Glomerular visceral epithelial cell (primary cell): ENCODE results near the gene YIPF5.

Experiments
- DNase-seq: peaks from one replicate; pipeline ENCODE4 v3.0.0-alpha.2; 2016; ENCODE audit errors: extremely low spot score

Gene YIPF5

DNA sequence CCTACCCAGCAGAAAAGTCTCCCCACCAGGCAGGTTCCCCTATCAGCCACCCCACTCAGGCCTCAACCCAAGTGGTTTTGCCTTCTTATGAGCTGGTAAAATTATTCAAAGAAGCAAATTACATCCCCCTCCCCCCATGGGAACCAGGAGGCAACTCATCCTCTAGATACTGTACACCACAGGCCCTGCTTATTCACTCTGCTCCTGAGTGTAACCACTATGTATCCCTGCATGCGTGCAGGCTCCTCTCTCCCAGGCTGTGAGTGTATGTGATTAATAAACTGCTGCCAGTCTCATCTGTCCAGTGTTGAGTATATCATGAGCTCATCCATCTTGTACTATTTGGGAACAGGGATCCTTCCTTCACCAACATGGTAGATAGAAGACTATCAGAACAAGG is 8.8 kb upstream of the YIPF5 start:
- no peak for DNase-seq

GRCh38 chr5:144177548-144177947 is 7.1 kb upstream of the YIPF5 start:
- DNase-seq = no peak

- DNase-seq = no peak
Observed at GRCh38 chr5:144173766-144174165, 3.3 kb upstream of the YIPF5 start.

GRCh38 chr5:144169904-144170275 is 569 bp downstream of the YIPF5 start:
- DNase-seq = no peak

DNA sequence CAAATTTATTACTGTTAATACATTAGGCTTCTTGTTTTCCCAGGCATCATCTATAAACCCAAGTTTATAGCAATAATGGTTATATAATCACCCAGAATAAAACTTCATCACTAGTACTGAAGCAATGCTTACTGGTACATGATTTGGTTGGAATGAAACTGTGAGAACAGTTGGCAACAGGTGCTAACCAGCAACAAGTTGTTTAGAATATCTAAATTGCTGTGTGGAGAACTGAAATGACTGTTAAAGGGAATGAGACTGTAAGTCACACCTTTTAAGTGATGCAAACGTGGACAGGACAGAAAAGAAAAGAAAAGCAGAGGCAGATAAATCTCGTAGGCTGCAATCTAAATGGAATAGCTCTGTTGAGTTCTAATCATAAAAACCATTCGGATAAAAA is 2.5 kb downstream of the YIPF5 start:
- no peak for DNase-seq

- no peak for DNase-seq
Observed at GRCh38 chr5:144166696-144167095, 3.8 kb downstream of the YIPF5 start.

GRCh38 chr5:144162686-144163085 is 7.8 kb downstream of the YIPF5 start:
- no peak for DNase-seq

DNA sequence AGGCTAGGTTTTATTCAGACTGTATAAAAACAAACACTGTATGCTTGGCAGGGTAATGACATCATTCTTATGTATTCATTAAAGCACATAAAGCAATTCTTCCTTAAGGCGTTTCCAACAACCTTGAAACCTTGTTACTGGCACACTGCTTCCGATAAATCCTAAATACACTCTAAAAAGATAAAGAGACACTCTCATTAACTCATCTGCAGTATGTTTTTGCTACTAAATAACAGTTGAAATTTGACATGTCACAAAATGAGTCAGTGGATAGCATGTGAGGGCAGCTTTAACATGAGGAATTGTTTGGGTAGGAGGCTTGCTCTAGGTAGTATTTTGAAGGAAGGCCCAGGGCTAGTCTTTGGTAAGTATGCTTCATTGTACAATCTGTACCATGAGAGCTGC is 13.7 kb downstream of the YIPF5 start:
- DNase-seq = no peak

GRCh38 chr5:144151026-144151425 is 19.4 kb downstream of the YIPF5 start:
- DNase-seq = peak; percentile 16

DNA sequence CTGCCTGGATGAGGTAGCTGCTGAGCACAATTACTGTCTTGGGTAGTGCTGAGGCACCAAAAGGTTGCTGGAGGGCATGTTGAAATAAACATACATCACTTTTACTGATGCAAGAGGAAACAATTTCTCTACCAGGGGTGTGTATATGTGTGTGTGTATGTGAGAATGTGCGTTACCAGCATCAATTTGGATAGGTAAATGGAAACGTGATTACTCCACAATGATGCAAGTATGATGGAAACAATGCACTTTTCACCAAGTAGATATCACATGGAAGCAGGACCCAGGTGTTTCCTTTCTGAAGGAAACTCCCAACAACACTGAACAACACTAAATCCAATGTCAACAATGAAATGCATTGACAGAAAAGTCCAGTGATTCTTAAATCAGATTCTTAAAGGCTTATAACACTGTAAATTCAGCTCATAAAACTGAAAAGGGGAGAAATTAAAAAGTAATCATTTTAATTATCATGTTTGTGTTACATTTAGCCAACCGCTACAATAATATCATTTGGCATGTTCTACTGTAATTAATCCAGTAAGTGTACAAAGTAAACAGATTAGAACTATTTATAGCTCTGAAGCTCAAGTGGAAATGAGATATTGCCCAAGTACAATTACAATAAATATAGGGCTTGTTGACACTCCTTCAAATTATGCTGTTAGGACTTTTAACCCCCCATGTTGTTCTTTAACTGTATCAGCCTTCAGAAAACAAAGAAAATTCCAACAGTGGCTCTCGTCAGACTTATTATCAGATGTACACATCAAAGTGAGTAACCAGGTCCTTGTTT is 25.3 kb downstream of the YIPF5 start:
- no peak for DNase-seq

DNA sequence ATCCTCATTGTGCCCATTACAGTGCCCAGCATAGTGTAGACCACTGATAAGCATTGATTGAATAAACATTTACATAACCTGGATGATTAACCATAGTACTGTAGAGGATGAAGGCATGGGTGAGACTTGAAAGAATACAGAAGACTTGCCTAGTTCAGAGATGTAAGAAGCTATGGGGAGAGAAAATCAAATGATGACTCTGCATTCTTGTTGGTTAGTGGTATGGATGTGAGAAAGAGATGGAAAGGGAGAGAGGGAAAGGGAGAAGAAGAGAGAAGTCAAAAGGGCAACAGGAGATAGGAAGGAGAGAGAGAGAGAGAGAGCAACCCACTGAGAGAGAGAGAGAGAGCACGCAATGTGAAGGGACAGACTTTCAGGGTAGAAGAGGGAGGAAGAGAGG is 26.8 kb downstream of the YIPF5 start:
- DNase-seq = no peak

- no peak for DNase-seq
Observed at GRCh38 chr5:144142824-144143162, 27.7 kb downstream of the YIPF5 start.

GRCh38 chr5:144142139-144142823 is 28.2 kb downstream of the YIPF5 start:
- peak; percentile 46 for DNase-seq

GRCh38 chr5:144141585-144141984 is 28.9 kb downstream of the YIPF5 start:
- no peak for DNase-seq

DNA sequence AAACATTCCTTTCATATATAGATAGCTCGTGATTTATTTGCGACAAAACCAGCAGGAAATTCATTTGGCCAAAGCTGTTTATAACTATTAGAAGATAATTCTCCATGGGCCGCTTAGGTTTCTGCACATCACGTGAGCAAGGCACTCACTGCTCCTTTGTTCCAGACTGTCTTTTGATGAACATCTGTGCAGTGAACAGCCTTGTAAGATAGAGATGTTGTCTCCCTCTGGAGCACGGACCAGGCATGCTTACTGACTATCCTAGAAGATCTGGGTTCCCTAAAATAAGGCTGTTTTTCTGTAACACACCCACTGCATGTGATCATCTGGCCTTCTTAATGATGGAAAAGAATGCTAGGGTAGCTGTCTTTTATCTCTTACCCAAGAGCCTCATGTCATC is 30.9 kb downstream of the YIPF5 start:
- DNase-seq = no peak

- no peak for DNase-seq
Observed at GRCh38 chr5:144135113-144135762, 35.2 kb downstream of the YIPF5 start.

- no peak for DNase-seq
Observed at GRCh38 chr5:144134194-144134826, 36.1 kb downstream of the YIPF5 start.

DNA sequence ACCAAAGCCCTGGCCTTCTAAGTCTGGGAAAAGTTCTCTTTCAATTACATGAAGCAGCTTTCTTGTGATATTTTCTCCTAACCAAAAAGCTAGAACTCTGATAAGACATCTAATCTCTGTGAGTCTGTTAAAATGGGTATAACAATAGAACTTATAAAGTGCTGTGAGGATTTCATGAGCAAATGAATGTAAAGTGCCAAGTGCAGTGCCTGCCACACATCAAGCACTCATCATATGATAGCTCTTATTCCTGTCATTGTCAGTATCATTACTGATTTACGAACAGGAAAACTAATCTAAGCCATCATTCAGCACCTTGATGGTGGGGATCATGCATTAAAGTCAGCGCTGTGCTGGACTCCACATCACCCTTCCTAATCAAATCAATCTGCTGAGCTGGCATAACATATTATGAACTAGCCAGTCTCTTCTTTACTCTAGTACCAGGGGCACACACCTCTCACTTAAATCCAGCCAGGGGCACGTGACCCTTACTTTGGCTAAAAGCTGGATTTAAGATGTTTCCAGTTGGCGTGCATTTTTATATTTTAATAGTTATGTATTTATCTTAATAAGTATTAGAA is 37.3 kb downstream of the YIPF5 start:
- DNase-seq = no peak

GRCh38 chr5:144131261-144131660 is 39.2 kb downstream of the YIPF5 start:
- no peak for DNase-seq

- DNase-seq = no peak
Observed at GRCh38 chr5:144130306-144130705, 40.2 kb downstream of the YIPF5 start.

DNA sequence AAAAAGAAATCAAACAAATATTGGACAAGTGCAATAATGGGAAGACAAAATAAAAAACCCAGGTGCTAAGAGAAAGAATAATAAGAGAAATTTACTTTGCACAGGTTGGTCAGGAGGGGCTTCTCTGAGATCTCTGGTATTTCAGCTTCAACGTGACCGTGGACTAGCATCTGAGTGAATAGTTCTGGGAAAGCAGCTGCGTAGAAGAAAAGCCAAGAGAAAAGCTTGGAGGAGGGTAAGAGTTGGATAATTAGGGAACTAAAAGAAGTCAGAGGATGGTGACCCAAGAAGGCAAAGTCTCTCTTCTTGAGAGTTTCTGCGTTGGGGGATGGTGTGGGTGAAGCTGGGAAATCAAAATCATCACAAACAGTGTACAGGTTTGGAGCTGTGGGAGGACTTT is 41.6 kb downstream of the YIPF5 start:
- DNase-seq = no peak

GRCh38 chr5:144126707-144127106 is 43.8 kb downstream of the YIPF5 start:
- DNase-seq = no peak
